Sigmoid colon (tissue), 7 donors: ENCODE measurements around the gene NXF3. TPM values are rescaled to one million over a fixed set of nuclear protein-coding genes. Genes with fewer than 3 reads are reported as not detected.

Experiments
- DNase-seq: peaks from one replicate; pipeline ENCODE4 v3.0.0-alpha.2; 2019
- H3K27ac ChIP-seq, 4 donors: fragments of 200-600 bp; sonication (generic); one replicate each; pipeline ENCODE4 v1.5.1; 2016 to 2019; ENCODE audit warnings: mild to moderate bottlenecking in 1 of 4
- H3K27me3 ChIP-seq, 3 donors: fragments of 200-600 bp; sonication (generic); one replicate each; pipeline ENCODE4 v1.5.1; 2019; ENCODE audit warnings: mild to moderate bottlenecking in 1 of 3
- H3K36me3 ChIP-seq, 4 donors: fragments of 200-600 bp; sonication (generic); one replicate each; pipeline ENCODE4 v1.5.1; 2016 to 2019
- H3K4me1 ChIP-seq, 4 donors: fragments of 200-600 bp; sonication (generic); one replicate each; pipeline ENCODE4 v1.5.1; 2017 to 2019
- H3K4me3 ChIP-seq, 4 donors: fragments of 200-600 bp; sonication (generic); one replicate each; pipeline ENCODE4 v1.5.1; 2017 to 2019; ENCODE audit warnings: mild to moderate bottlenecking in 2 of 4, moderate library complexity in 1 of 4
- H3K9me3 ChIP-seq, 4 donors: fragments of 200-600 bp in 3 of 4; sonication (generic) in 3 of 4; one replicate each; pipeline versions ENCODE4 v1.5.1 to v1.6.1; 2013 to 2019
- CTCF ChIP-seq, 4 experiments: fragments of 450-650 bp in 3 of 4; fragments of 200-600 bp in 1 of 4; IDR thresholded peaks; one replicate each; pipeline ENCODE4 v1.5.1; 2016 to 2019; ENCODE audit warnings: antibody characterized with exemption in 4 of 4, mild to moderate bottlenecking in 3 of 4, moderate library complexity in 2 of 4
- EP300 ChIP-seq, 4 donors: sonication (generic); formaldehyde crosslinking; IDR thresholded peaks; one replicate each; pipeline ENCODE4 v1.6.1; 2017; ENCODE audit warnings: antibody characterized with exemption in 4 of 4
- POLR2A ChIP-seq, 2 donors: fragments of 450-650 bp; IDR thresholded peaks; one replicate each; pipeline ENCODE4 v1.6.1; 2016; ENCODE audit warnings: antibody characterized with exemption in 2 of 2, mild to moderate bottlenecking in 2 of 2, moderate library complexity in 2 of 2
- POLR2AphosphoS5 ChIP-seq, 4 donors: sonication (generic); formaldehyde crosslinking; IDR thresholded peaks; one replicate each; pipeline ENCODE4 v1.6.1; 2017; ENCODE audit warnings: antibody characterized with exemption in 4 of 4
- WGBS, 2 donors: extraction: QIAGEN DNeasy Blood & Tissue Kit; methylation state at CpG; one replicate each; pipeline ENCODE4 v1.1.7; 2013; 5-methylcytosine and 5-hydroxymethylcytosine counted together
- intact Hi-C: fragments of 100-400 bp; cut with DNase I; formaldehyde crosslinking; loops from one replicate; pipeline ENCODE4 v1.15.1; 2023
- polyA plus RNA-seq, 3 donors: library from polyadenylated mRNA; stranded (reverse); fragments of 200-250 nt; gene quantifications; one replicate each; pipeline ENCODE4 v1.2.3, GENCODE V29; 2013
- total RNA-seq, 4 donors: library from RNA; depleted of rRNA; stranded (reverse); fragments of >200 nt; gene quantifications; one replicate each; pipeline ENCODE4 v1.1.0, GENCODE V29; 2016
- donor health status: healthy with polysubstance abuse.
- donor health status: Bipolar disorder and iron deficiency.
- donor health status: healthy.

Gene NXF3
- total and polyA plus RNA-seq, 7 donors: 0.15 to 1.2 (median 0.36) TPM; not detected in 4

- TF ChIP-seq POLR2AphosphoS5 (IDR thresholded peaks at IDR 0.05) (no peak), POLR2A (IDR thresholded peaks at IDR 0.05) (no peak), EP300 (IDR thresholded peaks at IDR 0.05) (no peak), CTCF (IDR thresholded peaks at IDR 0.05) (no peak)
- Histone ChIP-seq H3K9me3 (no peaks in the 10 kb centered on the region), H3K27me3 (no peaks in the 10 kb centered on the region), H3K4me1 (peaks cover 0 to 8% (median 3%) of the 10 kb centered on the region in 4 donors), H3K4me3 (peak within 1 kb of the TSS in 3 of 4 donors; percentile 27 to 40 (median 29)), H3K27ac (no peak within 1 kb of the TSS), H3K36me3 (no peaks in the 10 kb centered on the region)
- peak; percentile 72 for DNase-seq
- intact Hi-C loops: no loop called here
- 2 to 14% methylated on average over 39 of the region's 39 CpGs for WGBS, 2 donors
Observed at GRCh38 chrX:103063918-103064434, 29.0 kb downstream of the NXF3 start, which contains the start of gene BEX1. Gene BEX1 (minus strand): TSS chrX:103064171. CDS start chrX:103063274, 897 bp downstream.

GRCh38 chrX:103063191-103063845 is 29.6 kb downstream of the NXF3 start:
- TF ChIP-seq POLR2A (IDR thresholded peaks at IDR 0.05) (no peak), EP300 (IDR thresholded peaks at IDR 0.05) (no peak), POLR2AphosphoS5 (IDR thresholded peaks at IDR 0.05) (no peak), CTCF (IDR thresholded peaks at IDR 0.05) (no peak)
- H3K4me1 ChIP-seq: peaks cover 0 to 8% (median 3%) of the 10 kb centered on the region in 4 donors
- no peaks in the 10 kb centered on the region for H3K9me3 ChIP-seq
- DNase-seq: no peak
- intact Hi-C loops: no loop called here
- no peaks in the 10 kb centered on the region for H3K27me3 ChIP-seq
- peak overlapping the region in 3 of 4 donors; percentile 27 to 40 (median 29) for H3K4me3 ChIP-seq
- no peak overlapping the region for H3K27ac ChIP-seq
- 3 to 18% methylated on average over 23 to 32 of the region's 34 CpGs for WGBS, 2 donors
- no peaks in the 10 kb centered on the region for H3K36me3 ChIP-seq

GRCh38 chrX:103061486-103061885 is 31.5 kb downstream of the NXF3 start:
- no peak for DNase-seq
- TF ChIP-seq CTCF (IDR thresholded peaks at IDR 0.05): no peak
- TF ChIP-seq EP300 (IDR thresholded peaks at IDR 0.05): no peak
- no peak for TF ChIP-seq POLR2A (IDR thresholded peaks at IDR 0.05)
- no peak for TF ChIP-seq POLR2AphosphoS5 (IDR thresholded peaks at IDR 0.05)
- Histone ChIP-seq H3K36me3 (no peaks in the 10 kb centered on the region), H3K4me1 (peaks cover 0 to 8% (median 3%) of the 10 kb centered on the region in 4 donors), H3K9me3 (no peaks in the 10 kb centered on the region), H3K27ac (no peak overlapping the region), H3K27me3 (no peaks in the 10 kb centered on the region), H3K4me3 (no peak overlapping the region)
- 85 to 88% methylated on average over 3 of the region's 3 CpGs for WGBS, 2 donors
- intact Hi-C loops: no loop called here

- H3K4me3 ChIP-seq: no peak overlapping the region
- H3K9me3 ChIP-seq: no peaks in the 10 kb centered on the region
- no peaks in the 10 kb centered on the region for H3K36me3 ChIP-seq
- TF ChIP-seq POLR2AphosphoS5 (IDR thresholded peaks at IDR 0.05) (no peak), CTCF (IDR thresholded peaks at IDR 0.05) (no peak), EP300 (IDR thresholded peaks at IDR 0.05) (no peak)
- no peak for DNase-seq
- H3K27me3 ChIP-seq: no peaks in the 10 kb centered on the region
- WGBS, 2 donors: 26 to 66% methylated on average over 2 of the region's 2 CpGs
- H3K4me1 ChIP-seq: no peaks in the 10 kb centered on the region
- H3K27ac ChIP-seq: no peak overlapping the region
- intact Hi-C loops: no loop called here
Observed at GRCh38 chrX:103056902-103057301, 36.0 kb downstream of the NXF3 start.
